SU-DHL-6 (cell line): ENCODE data around the gene IFNGR2.
A peak's percentile ranks its signal among the peaks of the same experiment; 100 is the strongest.

ENCODE experiments used
- H2AFZ ChIP-seq: fragments of 200-600 bp; sonication (generic); 2 replicates; pipeline ENCODE4 v1.6.1; 2014; ENCODE audit warnings: low read depth, mild to moderate bottlenecking, moderate library complexity, mixed read lengths, antibody characterized with exemption, low read length; ENCODE audit not compliant: severe bottlenecking
- H3F3A ChIP-seq: fragments of 200-600 bp; shearing (Covaris generic); 2 replicates; pipeline ENCODE4 v1.6.0; 2016; ENCODE audit warnings: antibody characterized with exemption, mild to moderate bottlenecking; ENCODE audit not compliant: insufficient read depth
- H3K27ac ChIP-seq: fragments of 200-600 bp; sonication (generic); 2 replicates; pipeline ENCODE4 v1.5.1; 2016; ENCODE audit warnings: low read depth, mild to moderate bottlenecking, low read length, moderate library complexity, mixed read lengths
- H3K27me3 ChIP-seq: fragments of 200-600 bp; sonication (generic), shearing (Covaris generic); 2 replicates; pipeline ENCODE4 v1.6.0; 2014; ENCODE audit warnings: mild to moderate bottlenecking, low read length
- H3K36me3 ChIP-seq: fragments of 200-600 bp; sonication (generic); 2 replicates; pipeline ENCODE4 v1.6.1; 2014; ENCODE audit warnings: mild to moderate bottlenecking, low read length, mixed read lengths
- H3K4me2 ChIP-seq: fragments of 300-600, 200-600 bp; shearing (Covaris generic), sonication (generic); 2 replicates; pipeline ENCODE4 v1.6.0; 2014; ENCODE audit warnings: low read length, low read depth, mild to moderate bottlenecking; ENCODE audit not compliant: poor library complexity, severe bottlenecking
- H3K4me3 ChIP-seq: fragments of 200-600 bp; sonication (generic); 2 replicates; pipeline ENCODE4 v1.5.1; 2014; ENCODE audit warnings: antibody characterized with exemption, low read length, mild to moderate bottlenecking, mixed read lengths; ENCODE audit not compliant: insufficient read depth, poor library complexity, severe bottlenecking
- H3K79me2 ChIP-seq: fragments of 200-600 bp; sonication (generic); 2 replicates; pipeline ENCODE4 v1.6.1; 2014; ENCODE audit warnings: mild to moderate bottlenecking, low read length, moderate library complexity; ENCODE audit not compliant: insufficient read depth
- H3K9ac ChIP-seq: fragments of 200-600 bp; sonication (generic); 2 replicates; pipeline ENCODE4 v1.7.0; 2014; ENCODE audit warnings: mild to moderate bottlenecking, low read length
- H3K9me2 ChIP-seq: fragments of 200-600 bp; sonication (generic); replicated peaks from 2 replicates; pipeline ENCODE4 v1.6.1; 2014; ENCODE audit warnings: low read length; ENCODE audit not compliant: insufficient read depth
- H3K9me3 ChIP-seq: fragments of 200-600 bp; sonication (generic); 2 replicates; pipeline ENCODE4 v1.6.1; 2014; ENCODE audit warnings: low read length, mixed read lengths; ENCODE audit not compliant: insufficient read depth
- H4K20me1 ChIP-seq: fragments of 200-600 bp; sonication (generic); 2 replicates; pipeline ENCODE4 v1.6.1; 2014; ENCODE audit warnings: low read depth, mild to moderate bottlenecking, antibody characterized with exemption, low read length, moderate library complexity, mixed read lengths
- EZH2phosphoT487 ChIP-seq: fragments of 200-600 bp; sonication (generic), shearing (Covaris generic); conservative IDR thresholded peaks from 2 replicates; pipeline ENCODE4 v1.6.1; 2018; ENCODE audit warnings: mild to moderate bottlenecking, antibody characterized with exemption, low read length, moderate library complexity, mixed read lengths
- TF ChIP-seq, protein P1 (sequence below): fragments of 200-600 bp; sonication (generic); IDR thresholded peaks from one replicate; pipeline ENCODE4 v1.5.1; 2017; ENCODE audit warnings: antibody characterized with exemption, mild to moderate bottlenecking, low read length, moderate library complexity; ENCODE audit not compliant: insufficient read depth, poor library complexity, severe bottlenecking

Gene IFNGR2

DNA sequence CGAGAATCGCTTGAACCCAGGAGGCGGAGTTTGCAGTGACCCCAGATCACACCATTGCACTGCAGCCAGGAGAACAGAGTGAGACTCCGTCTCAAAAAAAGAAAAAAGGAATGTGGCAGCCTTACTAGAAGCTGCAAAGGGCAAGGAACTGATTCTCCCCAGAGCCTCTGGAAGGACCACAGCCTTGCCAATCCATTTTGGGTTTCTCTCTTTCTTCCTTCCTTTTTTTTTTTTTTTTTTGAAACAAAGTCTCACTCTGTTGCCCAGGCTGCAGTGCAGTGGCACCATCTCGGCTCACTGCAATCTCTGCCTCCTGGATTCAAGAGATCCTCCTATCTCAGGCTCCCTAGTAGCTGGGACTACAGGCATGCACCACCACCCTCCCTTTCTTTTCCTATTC lies 9.9 kb upstream of the IFNGR2 start:
- no peaks in the 10 kb centered on the region for H4K20me1 ChIP-seq
- no peak overlapping the region for H2AFZ ChIP-seq
- TF ChIP-seq EZH2phosphoT487 = no peak
- TF ChIP-seq, protein P1, sequence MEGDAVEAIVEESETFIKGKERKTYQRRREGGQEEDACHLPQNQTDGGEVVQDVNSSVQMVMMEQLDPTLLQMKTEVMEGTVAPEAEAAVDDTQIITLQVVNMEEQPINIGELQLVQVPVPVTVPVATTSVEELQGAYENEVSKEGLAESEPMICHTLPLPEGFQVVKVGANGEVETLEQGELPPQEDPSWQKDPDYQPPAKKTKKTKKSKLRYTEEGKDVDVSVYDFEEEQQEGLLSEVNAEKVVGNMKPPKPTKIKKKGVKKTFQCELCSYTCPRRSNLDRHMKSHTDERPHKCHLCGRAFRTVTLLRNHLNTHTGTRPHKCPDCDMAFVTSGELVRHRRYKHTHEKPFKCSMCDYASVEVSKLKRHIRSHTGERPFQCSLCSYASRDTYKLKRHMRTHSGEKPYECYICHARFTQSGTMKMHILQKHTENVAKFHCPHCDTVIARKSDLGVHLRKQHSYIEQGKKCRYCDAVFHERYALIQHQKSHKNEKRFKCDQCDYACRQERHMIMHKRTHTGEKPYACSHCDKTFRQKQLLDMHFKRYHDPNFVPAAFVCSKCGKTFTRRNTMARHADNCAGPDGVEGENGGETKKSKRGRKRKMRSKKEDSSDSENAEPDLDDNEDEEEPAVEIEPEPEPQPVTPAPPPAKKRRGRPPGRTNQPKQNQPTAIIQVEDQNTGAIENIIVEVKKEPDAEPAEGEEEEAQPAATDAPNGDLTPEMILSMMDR = no peak
- H3K27ac ChIP-seq = no peak overlapping the region
- H3K27me3 ChIP-seq = no peaks in the 10 kb centered on the region
- no peaks in the 10 kb centered on the region for H3K9me2 ChIP-seq
- no peaks in the 10 kb centered on the region for H3K79me2 ChIP-seq
- no peaks in the 10 kb centered on the region for H3K36me3 ChIP-seq
- peaks cover 12% of the 10 kb centered on the region for H3F3A ChIP-seq
- H3K9ac ChIP-seq = no peak overlapping the region
- no peak overlapping the region for H3K4me3 ChIP-seq
- H3K4me2 ChIP-seq = no peak overlapping the region
- H3K9me3 ChIP-seq = no peaks in the 10 kb centered on the region

DNA sequence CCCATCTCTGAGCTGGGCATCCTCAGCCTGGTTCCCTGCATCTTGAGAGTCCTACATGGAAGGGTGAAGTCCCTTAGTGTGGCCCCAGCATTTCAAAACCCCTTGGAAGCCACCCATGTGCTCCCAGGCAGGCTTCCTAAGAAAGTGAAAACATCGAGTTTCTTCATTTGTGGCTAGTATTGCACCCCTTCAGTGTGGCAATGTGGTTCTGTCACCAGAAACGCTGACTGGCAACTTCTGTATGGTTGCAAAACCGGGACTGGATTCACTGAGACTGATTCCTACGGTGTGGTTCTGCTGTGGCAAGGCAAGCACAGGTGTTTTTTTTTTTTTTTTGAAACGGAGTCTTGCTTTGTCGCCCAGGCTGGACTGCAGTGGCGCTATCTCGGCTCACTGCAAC lies 9.0 kb upstream of the IFNGR2 start:
- H3K27ac ChIP-seq = peak overlapping the region; percentile 31
- H3K27me3 ChIP-seq = no peaks in the 10 kb centered on the region
- no peaks in the 10 kb centered on the region for H3K79me2 ChIP-seq
- no peaks in the 10 kb centered on the region for H4K20me1 ChIP-seq
- H2AFZ ChIP-seq = peak overlapping the region; percentile 4
- TF ChIP-seq EZH2phosphoT487 = no peak
- TF ChIP-seq, protein P1 = no peak
- H3K4me3 ChIP-seq = no peak overlapping the region
- no peaks in the 10 kb centered on the region for H3K9me3 ChIP-seq
- H3K9ac ChIP-seq = peak overlapping the region; percentile 16; the same call in 1 of the 2 replicates
- no peaks in the 10 kb centered on the region for H3K9me2 ChIP-seq
- peak overlapping the region; percentile 29 for H3K4me2 ChIP-seq
- peaks cover 12% of the 10 kb centered on the region for H3F3A ChIP-seq
- no peaks in the 10 kb centered on the region for H3K36me3 ChIP-seq

DNA sequence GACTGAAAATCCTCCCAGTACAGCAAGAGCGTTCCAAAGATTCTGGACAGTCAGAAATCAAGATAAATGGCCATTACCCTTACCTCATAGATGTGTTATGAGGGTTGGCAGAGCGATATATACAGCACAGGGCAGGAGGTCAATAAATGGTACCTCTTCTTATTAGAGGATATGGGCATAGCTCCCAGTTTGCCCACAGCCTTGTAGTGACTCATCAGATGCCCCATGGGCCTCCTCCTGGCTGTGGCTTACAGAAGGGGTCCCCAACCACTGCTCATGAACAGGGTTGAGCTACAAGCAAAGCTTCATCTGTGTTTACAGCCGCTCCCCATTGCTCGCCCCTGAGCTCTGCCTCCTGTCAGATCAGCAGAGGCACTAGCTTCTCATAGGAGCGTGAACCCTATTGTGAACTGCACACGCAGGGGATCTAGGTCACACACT lies 7.3 kb upstream of the IFNGR2 start:
- Histone ChIP-seq H3K9me2 (no peaks in the 10 kb centered on the region), H3K9ac (no peak overlapping the region), H2AFZ (no peak overlapping the region), H3K79me2 (no peaks in the 10 kb centered on the region), H3K9me3 (no peaks in the 10 kb centered on the region), H3K4me2 (no peak overlapping the region), H3F3A (peaks cover 12% of the 10 kb centered on the region), H3K4me3 (no peak overlapping the region), H4K20me1 (no peaks in the 10 kb centered on the region), H3K27me3 (no peaks in the 10 kb centered on the region), H3K27ac (no peak overlapping the region), H3K36me3 (no peaks in the 10 kb centered on the region)
- TF ChIP-seq, protein P1 = no peak
- no peak for TF ChIP-seq EZH2phosphoT487
